Measurements from ENCODE around the gene PTPRN2. TPM values are rescaled to one million over a fixed set of nuclear protein-coding genes. Genes with fewer than 3 reads are reported as not detected.
"Not testable (repeated sequence)": the region's sequence is repeated elsewhere in the genome, so short reads cannot be mapped to it uniquely, and the experiment has no call there.

Gene PTPRN2
- total RNA-seq, 1 experiment from 2014 or later = 2.9 TPM

- no peak for DNase-seq (ENCODE audit: extremely low read depth, low read depth)
These were observed 552.3 kb downstream of the PTPRN2 start for GRCh38 chr7:158035343-158035742.

GRCh38 chr7:158034571-158034970, 553.1 kb downstream of the PTPRN2 start:
- no peak for DNase-seq (ENCODE audit: extremely low read depth, low read depth)

- DNase-seq (ENCODE audit: extremely low read depth, low read depth) = not testable (repeated sequence)
These were observed 553.7 kb downstream of the PTPRN2 start for GRCh38 chr7:158033925-158034324.

GRCh38 chr7:158033196-158033595, 554.4 kb downstream of the PTPRN2 start:
- DNase-seq (ENCODE audit: extremely low read depth, low read depth) = no peak

- no peak for DNase-seq (ENCODE audit: extremely low read depth, low read depth)
These were observed 555.0 kb downstream of the PTPRN2 start for GRCh38 chr7:158032561-158033115.

GRCh38 chr7:158031867-158032308, 555.7 kb downstream of the PTPRN2 start:
- no peak for DNase-seq (ENCODE audit: extremely low read depth, low read depth)

GRCh38 chr7:158030566-158030965, 557.1 kb downstream of the PTPRN2 start:
- no peak for DNase-seq (ENCODE audit: extremely low read depth, low read depth)

GRCh38 chr7:158030071-158030470, 557.6 kb downstream of the PTPRN2 start:
- no peak for DNase-seq (ENCODE audit: extremely low read depth, low read depth)

- DNase-seq (ENCODE audit: extremely low read depth, low read depth) = no peak
These were observed 558.1 kb downstream of the PTPRN2 start for GRCh38 chr7:158029509-158029908.

- no peak for DNase-seq (ENCODE audit: extremely low read depth, low read depth)
These were observed 558.7 kb downstream of the PTPRN2 start for GRCh38 chr7:158028971-158029370.

- no peak for DNase-seq (ENCODE audit: extremely low read depth, low read depth)
These were observed 559.2 kb downstream of the PTPRN2 start for GRCh38 chr7:158028290-158028941.

GRCh38 chr7:158027646-158028045, 560.0 kb downstream of the PTPRN2 start:
- no peak for DNase-seq (ENCODE audit: extremely low read depth, low read depth)

GRCh38 chr7:158026636-158027265, 560.9 kb downstream of the PTPRN2 start:
- no peak for DNase-seq (ENCODE audit: extremely low read depth, low read depth)

GRCh38 chr7:158025686-158026600, 561.7 kb downstream of the PTPRN2 start:
- no peak for DNase-seq (ENCODE audit: extremely low read depth, low read depth)

- no peak for DNase-seq (ENCODE audit: extremely low read depth, low read depth)
These were observed 562.7 kb downstream of the PTPRN2 start for GRCh38 chr7:158024881-158025280.

GRCh38 chr7:158024351-158024715, 563.3 kb downstream of the PTPRN2 start:
- no peak for DNase-seq (ENCODE audit: extremely low read depth, low read depth)

GRCh38 chr7:158023681-158024350, 563.8 kb downstream of the PTPRN2 start:
- DNase-seq (ENCODE audit: extremely low read depth, low read depth) = no peak

GRCh38 chr7:158023157-158023556, 564.5 kb downstream of the PTPRN2 start:
- no peak for DNase-seq (ENCODE audit: extremely low read depth, low read depth)

- no peak for DNase-seq (ENCODE audit: extremely low read depth, low read depth)
These were observed 565.0 kb downstream of the PTPRN2 start for GRCh38 chr7:158022601-158023000.

GRCh38 chr7:158021836-158022235, 565.8 kb downstream of the PTPRN2 start:
- DNase-seq (ENCODE audit: extremely low read depth, low read depth) = no peak

GRCh38 chr7:158020706-158021095, 566.9 kb downstream of the PTPRN2 start:
- no peak for DNase-seq (ENCODE audit: extremely low read depth, low read depth)

All from NCI-H460 (cell line).